Epithelial cell of proximal tubule (primary cell): ENCODE results near the gene CD37. TPM values are rescaled to one million over a fixed set of nuclear protein-coding genes. Genes with fewer than 3 reads are reported as not detected.
"Not testable (repeated sequence)": the region's sequence is repeated elsewhere in the genome, so short reads cannot be mapped to it uniquely, and the experiment has no call there.

Experiments
- DNase-seq: peaks from one replicate; pipeline ENCODE4 v3.0.0-alpha.2; 2011; ENCODE audit warnings: low read depth
- H3K4me3 ChIP-seq: 2 replicates; pipeline ENCODE4 v1.5.1; 2011; ENCODE audit warnings: low read depth, mild to moderate bottlenecking, low read length
- total RNA-seq: library from RNA; depleted of rRNA; stranded (reverse); fragments of >200 nt; gene quantifications from 2 replicates; pipeline ENCODE4 v1.2.3, GENCODE V29; 2015
- TF ChIP-seq, protein P1 (sequence below): conservative IDR thresholded peaks from 2 replicates; pipeline ENCODE4 v1.5.1; 2012; ENCODE audit warnings: low read depth, mild to moderate bottlenecking, low read length

CD37 gene
- total RNA-seq, 1 donor from 2014 or later: not detected

- DNase-seq: peak; percentile 70
- no peak overlapping the region for H3K4me3 ChIP-seq
- TF ChIP-seq, protein P1, sequence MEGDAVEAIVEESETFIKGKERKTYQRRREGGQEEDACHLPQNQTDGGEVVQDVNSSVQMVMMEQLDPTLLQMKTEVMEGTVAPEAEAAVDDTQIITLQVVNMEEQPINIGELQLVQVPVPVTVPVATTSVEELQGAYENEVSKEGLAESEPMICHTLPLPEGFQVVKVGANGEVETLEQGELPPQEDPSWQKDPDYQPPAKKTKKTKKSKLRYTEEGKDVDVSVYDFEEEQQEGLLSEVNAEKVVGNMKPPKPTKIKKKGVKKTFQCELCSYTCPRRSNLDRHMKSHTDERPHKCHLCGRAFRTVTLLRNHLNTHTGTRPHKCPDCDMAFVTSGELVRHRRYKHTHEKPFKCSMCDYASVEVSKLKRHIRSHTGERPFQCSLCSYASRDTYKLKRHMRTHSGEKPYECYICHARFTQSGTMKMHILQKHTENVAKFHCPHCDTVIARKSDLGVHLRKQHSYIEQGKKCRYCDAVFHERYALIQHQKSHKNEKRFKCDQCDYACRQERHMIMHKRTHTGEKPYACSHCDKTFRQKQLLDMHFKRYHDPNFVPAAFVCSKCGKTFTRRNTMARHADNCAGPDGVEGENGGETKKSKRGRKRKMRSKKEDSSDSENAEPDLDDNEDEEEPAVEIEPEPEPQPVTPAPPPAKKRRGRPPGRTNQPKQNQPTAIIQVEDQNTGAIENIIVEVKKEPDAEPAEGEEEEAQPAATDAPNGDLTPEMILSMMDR: no peak
These were observed 3.6 kb upstream of the CD37 start for GRCh38 chr19:49331616-49332055.

GRCh38 chr19:49332691-49333417, 2.4 kb upstream of the CD37 start:
- not testable (repeated sequence) for DNase-seq, H3K4me3 ChIP-seq

DNA sequence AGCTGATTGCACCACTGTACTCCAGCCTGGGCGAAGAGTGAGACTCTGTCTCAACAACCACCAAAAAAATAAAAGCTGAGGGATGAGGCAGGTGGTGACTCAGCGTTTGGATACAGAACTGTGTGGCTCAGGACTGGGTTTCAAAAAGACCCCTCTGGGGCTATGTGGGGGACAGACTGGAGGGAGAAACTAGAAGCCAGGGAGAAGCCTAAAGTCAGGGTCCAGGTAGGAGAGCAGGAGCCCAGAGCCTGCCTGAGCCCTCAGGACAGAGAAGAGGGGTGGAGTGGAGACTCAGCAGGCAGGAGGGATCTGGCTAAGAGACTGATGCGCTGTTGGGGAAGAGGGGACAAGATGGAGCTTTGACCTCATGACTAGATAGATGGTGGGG, 1.8 kb upstream of the CD37 start:
- no peak overlapping the region for H3K4me3 ChIP-seq
- no peak for DNase-seq
- TF ChIP-seq, protein P1: no peak

DNA sequence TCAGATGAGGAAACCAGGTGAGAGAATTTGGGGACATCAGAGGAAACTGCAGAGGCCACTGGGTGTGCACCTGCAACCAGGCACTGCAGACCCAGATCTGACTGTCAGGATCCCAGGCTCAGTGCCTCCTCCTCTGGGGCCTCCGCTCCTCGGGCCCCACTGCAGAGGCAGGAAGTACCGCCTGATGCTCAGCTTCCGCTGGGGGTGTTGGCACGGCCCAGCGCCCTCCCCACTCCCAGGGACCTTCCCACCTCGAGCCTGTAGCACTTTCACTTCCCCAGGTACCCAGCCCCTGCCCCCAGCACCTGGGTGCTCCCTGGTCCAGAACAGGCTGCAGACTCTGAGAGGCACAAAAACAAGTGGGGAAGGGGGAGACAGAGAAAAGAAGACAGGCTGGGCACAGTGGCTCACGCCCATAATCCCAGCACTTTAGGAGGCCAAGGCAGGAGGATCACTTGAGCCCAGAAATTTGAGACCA, 1.4 kb upstream of the CD37 start:
- DNase-seq: no peak
- TF ChIP-seq, protein P1: no peak
- no peak overlapping the region for H3K4me3 ChIP-seq

DNA sequence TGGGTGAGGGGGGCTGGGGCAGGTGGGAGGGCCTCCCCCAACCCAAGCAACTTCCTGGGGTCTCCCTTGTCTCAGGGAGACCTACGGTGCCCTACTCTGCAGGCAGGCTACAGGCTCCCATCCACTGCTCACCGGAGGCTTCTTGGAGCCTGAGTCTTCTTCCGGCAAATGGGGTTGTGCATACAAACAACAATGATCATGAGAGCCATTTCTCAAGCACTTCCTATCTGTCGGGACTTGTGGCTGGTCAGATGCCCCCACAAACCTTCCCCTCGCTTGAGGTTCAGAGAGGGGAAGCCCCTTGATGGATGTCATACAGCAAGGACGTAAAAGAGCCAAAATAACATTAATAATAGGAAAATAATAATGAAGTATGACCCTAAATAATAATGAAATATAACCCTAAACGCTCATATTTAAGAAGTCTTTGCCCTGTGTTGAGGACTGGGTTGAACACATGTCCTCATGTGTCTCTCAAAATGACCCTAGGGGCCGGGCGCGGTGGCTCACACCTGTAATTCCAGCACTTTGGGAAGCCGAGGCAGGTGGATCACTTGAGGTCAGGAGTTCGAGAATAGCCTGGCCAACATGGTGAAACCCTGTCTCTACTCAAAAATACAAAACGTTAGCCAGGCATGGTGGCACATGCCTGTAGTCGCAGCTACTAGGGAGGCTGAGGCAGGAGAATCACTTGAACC, 727 bp downstream of the CD37 start:
- TF ChIP-seq, protein P1: no peak
- DNase-seq: no peak
- H3K4me3 ChIP-seq: no peak overlapping the region

GRCh38 chr19:49336482-49337266, 1.5 kb downstream of the CD37 start:
- TF ChIP-seq, protein P1: no peak
- no peak overlapping the region for H3K4me3 ChIP-seq
- DNase-seq: no peak
